ENCODE data around the gene GPR176.

The GPR176 gene

GRCh38 chr15:39799552-39800011, 120.5 kb downstream of the GPR176 start:
- DNase-seq, result no peak

GRCh38 chr15:39798382-39798781, 121.7 kb downstream of the GPR176 start:
- DNase-seq, result no peak

- no peak for DNase-seq
Measured at GRCh38 chr15:39797407-39797806, 122.7 kb downstream of the GPR176 start.

- DNase-seq, result no peak
Measured at GRCh38 chr15:39796601-39797000, 123.5 kb downstream of the GPR176 start.

- no peak for DNase-seq
Measured at GRCh38 chr15:39795486-39795885, 124.6 kb downstream of the GPR176 start.

- DNase-seq, result no peak
Measured at GRCh38 chr15:39794954-39795353, 125.1 kb downstream of the GPR176 start.

- no peak for DNase-seq
Measured at GRCh38 chr15:39793923-39794322, 126.1 kb downstream of the GPR176 start.

- DNase-seq, result no peak
Measured at GRCh38 chr15:39792844-39793335, 127.2 kb downstream of the GPR176 start.

- no peak for DNase-seq
Measured at GRCh38 chr15:39792025-39792843, 127.8 kb downstream of the GPR176 start.

- DNase-seq, result no peak
Measured at GRCh38 chr15:39789736-39790135, 130.3 kb downstream of the GPR176 start.

- DNase-seq, result no peak
Measured at GRCh38 chr15:39788800-39789565, 131.1 kb downstream of the GPR176 start.

- DNase-seq, result no peak
Measured at GRCh38 chr15:39788108-39788507, 132.0 kb downstream of the GPR176 start.

- no peak for DNase-seq
Measured at GRCh38 chr15:39787479-39787878, 132.6 kb downstream of the GPR176 start.

GRCh38 chr15:39786447-39787056, 133.5 kb downstream of the GPR176 start:
- DNase-seq, result no peak

- no peak for DNase-seq
Measured at GRCh38 chr15:39785841-39786240, 134.2 kb downstream of the GPR176 start.

GRCh38 chr15:39785139-39785538, 134.9 kb downstream of the GPR176 start:
- no peak for DNase-seq

GRCh38 chr15:39784638-39785037, 135.4 kb downstream of the GPR176 start:
- no peak for DNase-seq

GRCh38 chr15:39784125-39784524, 135.9 kb downstream of the GPR176 start:
- DNase-seq, result no peak

- DNase-seq, result no peak
Measured at GRCh38 chr15:39783244-39783820, 136.7 kb downstream of the GPR176 start.

- peak; percentile 95 for DNase-seq
Measured at GRCh38 chr15:39782441-39783138, 137.5 kb downstream of the GPR176 start, which contains the start of gene FSIP1. Gene FSIP1 (minus strand): TSS chr15:39782841. CDS start chr15:39776524, 6,317 bp downstream.

GRCh38 chr15:39781967-39782302, 138.1 kb downstream of the GPR176 start:
- no peak for DNase-seq

Measured in activated effector memory CD4-positive, alpha-beta T cell treated with Interleukin-2 at 50 U/mL for 16 hours (primary cell).